Fibroblast of gingiva (primary cell): ENCODE results near the gene KYAT1.

Source experiments
- DNase-seq: peaks from one replicate; pipeline ENCODE4 v3.0.0-alpha.2; 2011; ENCODE audit warnings: low read depth

KYAT1 gene

DNA sequence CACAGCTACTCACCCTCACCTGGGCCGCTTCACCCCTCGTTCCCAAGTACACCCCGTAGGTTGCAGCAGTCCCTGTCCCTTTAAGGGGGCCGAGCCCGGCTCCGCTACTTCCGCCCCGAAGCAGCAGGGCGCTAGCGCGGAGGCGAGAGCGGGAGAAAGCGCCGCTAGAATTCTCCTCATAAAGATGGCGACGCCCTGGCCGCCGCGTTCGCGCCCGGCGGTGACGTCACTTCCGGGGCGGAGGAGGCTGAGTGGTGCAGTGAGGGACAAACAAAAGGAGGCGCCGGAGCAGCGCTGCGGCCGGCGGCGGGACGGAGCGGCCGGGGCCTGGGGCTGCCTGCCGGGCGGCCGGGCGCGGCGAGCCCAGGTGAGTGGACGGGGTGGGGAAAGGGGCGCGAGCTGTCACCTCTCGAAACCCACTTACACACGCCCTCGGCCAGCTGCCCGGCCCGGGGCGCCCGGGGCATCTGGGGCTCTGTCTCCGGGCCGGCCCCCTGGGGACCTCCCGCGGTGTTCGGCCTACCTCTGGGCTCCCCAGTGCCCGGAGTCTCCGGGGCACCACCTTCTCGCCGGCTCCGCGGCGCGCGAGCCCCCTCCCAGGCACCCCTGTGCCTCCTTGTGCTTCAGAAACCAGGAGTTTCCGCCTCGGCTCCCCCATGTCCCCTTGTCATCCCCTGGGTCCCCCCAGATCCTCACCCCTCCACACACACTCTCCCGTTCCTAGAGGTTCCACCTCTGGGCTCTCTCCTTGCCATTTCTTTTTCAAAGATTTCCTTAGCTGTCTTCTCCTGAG is at the start of gene KYAT1, which contains the start of gene LRRC8A:
KYAT1 (minus strand) TSS at position 67 of the 793 bp plus-strand sequence. CDS start 36,545 bp downstream, outside the sequence.
LRRC8A (plus strand) TSS at position 250 of the 793 bp plus-strand sequence. CDS start 25,032 bp downstream, outside the sequence.
- DNase-seq: peak; percentile 92

DNA sequence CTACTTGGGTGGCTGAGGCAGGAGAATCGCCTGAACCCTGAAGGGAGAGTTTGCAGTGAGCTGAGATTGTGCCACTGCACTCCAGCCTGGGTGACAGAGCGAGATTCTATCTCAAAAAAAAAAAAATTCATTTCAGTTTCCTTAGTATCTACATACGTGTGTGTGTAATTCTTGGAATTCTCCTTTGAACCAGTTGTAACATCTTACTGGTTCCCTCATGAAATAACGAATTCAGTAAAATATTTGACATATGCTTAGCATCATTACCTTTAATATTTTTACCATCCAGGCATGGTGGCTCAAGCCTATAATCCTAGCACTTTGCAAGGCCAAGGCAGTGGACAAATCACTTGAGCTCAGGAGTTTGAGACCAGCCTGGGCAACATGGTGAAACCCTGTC is 47.8 kb upstream of the KYAT1 start:
- DNase-seq: no peak

DNA sequence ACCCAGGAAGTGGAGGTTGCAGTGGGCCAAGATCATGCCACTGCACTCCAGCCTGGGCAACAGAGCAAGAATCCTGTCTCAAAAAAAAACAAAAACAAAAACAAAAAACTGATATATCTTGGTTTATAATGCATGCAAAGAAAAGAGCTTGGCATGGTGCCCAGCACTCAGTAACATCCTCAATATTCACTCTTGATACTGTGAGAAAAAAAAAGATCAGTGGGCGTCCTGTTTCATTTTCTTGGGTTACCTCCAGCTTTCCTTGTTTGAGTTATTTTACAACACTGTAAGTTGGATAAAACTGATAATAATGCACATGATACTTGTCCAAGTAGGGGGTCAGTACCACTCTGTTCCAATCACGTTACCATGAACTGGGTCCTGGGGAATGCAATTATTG is 46.9 kb upstream of the KYAT1 start:
- DNase-seq: no peak

DNA sequence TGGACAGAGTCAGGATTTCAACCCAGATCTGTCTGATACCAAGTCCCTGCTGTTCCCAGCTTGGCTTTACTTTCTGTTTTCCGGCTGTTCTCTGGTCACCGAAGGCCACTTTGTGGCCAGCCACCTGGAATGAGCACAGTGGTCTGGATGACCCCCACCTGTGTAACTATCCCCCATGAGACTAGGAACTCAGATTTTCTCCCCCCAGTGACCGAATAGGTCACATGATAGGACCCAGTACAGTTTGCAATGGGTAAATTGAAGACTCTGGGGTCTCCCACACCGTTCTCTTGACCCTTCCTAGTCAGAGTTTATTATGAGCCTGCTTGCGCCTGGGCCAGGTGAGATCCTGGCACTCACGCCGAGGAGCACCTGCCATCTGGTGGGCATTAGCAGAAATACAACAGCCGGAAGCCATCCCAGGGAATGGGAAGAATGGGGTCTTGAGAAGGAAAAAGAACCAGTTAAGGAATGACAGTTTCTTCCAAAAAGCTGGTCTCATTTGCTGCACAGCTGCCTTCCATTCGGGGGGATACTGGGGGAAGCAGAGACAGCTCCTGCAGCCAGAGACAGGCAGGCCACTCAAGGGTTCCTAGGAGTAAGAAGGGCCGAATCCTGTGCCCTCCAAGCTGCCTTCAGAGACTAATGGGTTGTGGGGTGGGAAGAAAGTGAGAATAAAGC is 46.1 kb upstream of the KYAT1 start:
- DNase-seq: no peak

DNA sequence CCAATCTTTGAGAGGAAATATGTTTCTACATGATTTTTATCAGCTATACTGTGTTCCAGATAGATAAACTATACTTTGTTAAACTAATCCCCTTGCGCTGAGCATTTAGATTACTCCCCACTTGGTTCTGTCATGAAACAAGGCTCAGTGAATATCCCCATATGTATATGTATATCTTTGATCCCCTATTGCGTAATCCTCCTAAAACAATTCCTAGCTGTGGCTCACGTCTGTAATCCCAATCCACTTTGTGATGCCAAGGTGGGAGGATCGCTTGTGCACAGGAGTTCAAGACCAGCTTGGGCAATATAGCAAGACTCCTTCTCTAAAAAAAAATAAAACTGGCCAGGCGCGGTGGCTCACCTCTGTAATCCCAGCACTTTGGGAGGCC is 41.7 kb upstream of the KYAT1 start:
- DNase-seq: no peak

DNA sequence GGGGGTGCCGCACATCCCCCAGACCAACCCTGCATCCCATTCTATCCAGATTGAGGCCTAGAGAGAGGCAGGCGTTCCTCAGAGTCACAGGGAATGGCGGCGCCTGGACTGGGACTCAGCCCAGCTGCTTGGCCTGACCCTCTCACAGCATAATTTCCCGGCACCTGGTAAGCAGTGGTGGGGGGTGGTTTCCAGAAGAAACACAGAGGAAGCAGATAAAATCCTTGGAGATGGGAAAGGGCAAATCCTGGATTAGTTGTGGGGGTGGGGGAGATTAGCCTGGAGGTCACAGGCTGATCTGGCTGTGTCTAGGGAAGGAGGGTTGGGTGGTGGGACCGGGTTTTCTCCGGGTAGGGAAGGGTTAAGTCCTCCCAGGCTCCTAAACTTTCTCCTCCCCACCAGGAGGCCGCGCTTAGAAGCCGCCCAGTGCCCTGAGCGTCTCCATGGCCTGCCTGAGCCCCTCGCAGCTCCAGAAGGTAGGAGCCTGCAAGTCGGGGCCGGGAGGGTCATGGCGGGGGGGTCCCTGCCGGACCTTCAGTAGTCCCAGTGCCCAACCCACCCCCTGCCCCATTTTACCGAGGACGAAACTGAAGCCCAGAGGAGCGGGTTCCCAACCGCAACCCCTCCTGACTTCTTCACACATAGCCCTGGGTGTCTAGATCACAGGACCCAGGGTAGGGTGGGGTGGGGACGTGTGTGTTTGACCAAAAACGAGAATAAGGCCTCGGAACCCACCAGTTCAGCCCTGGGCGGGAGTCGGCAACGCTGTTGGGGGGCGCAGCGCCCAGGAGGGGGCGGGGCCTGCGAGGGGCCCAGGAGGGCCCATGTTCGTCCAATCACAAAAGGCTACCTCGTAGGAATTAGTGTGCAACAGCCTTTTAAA is 40.4 kb upstream of the KYAT1 start:
- peak; percentile 39 for DNase-seq

DNA sequence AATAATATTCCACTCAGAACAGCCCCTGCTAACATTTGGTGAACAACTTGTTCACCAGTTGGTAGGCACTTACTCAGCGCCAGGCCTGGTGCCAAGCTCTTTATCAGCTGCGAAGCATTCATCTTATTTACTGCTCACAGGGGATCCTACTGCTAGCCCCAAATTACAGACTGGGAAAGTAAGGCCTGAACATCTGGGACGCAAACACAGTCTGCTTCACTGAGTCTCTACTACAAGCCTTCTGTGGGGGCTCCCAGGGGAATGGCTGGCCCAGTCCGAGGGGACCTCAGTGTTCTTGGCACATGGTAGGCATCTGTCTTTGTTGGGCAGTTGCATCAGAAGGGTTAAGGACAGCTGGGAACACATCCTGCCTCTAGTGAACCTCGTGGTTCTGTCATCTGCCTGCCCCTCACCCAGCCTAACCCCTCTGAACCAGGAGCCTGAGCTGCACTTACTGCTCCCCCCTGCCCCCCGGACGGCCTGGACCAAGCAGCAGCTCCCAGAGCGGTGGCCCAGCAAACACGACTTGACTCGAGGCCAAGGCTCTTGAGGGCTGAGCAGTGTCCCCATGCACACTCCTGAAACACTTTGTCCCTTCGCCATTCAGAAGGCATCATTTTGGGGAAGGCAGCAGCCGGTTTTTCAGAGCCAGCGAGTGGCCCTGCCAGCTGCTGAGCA is 38.8 kb upstream of the KYAT1 start, which contains the start of gene PHYHD1:
PHYHD1 (plus strand) TSS at position 602 of the 678 bp plus-strand sequence. CDS start 1,342 bp downstream, outside the sequence.
- DNase-seq: peak; percentile 76

DNA sequence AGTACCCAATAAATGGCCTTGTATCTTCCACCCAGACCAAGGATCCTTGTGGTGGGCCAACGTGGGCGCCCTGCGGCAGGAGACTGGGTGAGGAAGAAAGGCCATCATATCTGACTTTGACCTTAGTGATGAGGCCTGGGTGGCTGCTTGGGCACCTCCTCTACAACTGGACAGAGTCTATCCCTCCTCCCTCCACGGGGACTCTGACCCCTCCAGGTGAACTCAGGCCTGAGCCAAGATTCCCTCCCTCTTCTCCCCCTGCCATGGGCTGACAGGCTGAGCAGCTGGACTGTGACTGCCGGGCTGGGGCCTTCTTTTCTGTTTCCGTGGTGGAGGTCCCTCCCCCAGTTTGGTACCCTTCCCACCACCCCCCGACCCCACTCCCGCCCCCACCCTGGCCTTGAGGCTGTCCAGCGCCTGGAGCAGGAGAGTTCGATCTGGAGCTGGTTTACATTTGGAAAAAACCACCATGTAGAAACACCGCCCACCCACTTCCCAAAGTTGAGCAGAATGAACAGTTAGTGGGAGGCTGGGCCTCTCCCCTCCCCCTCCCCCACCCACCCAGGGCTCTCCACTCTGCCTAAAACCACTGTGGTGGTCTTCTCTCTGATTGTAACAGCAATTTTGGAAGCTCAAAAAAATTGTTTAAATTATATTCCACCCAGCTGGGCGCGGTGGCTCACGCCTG is 37.8 kb upstream of the KYAT1 start:
- no peak for DNase-seq

DNA sequence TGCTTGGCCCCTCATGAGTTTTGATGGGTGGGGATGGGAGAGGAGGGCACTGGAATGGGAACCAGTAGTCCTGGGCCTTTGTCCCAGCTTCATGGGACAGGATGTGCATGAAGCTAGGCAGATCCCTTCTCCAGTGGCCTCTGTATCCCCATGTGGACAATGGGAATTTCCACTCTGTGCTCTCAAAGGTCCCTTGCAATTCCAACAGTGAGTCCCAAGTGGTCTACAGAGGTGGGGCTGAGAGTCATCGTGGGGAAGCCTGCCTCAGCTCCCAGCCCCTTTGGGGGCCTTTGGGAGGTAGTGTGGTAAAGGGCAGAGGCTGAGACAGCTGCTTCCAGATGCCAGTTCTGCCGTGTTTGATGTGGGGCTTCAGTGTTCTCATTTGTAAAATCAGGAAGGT is 37.2 kb upstream of the KYAT1 start:
- no peak for DNase-seq

DNA sequence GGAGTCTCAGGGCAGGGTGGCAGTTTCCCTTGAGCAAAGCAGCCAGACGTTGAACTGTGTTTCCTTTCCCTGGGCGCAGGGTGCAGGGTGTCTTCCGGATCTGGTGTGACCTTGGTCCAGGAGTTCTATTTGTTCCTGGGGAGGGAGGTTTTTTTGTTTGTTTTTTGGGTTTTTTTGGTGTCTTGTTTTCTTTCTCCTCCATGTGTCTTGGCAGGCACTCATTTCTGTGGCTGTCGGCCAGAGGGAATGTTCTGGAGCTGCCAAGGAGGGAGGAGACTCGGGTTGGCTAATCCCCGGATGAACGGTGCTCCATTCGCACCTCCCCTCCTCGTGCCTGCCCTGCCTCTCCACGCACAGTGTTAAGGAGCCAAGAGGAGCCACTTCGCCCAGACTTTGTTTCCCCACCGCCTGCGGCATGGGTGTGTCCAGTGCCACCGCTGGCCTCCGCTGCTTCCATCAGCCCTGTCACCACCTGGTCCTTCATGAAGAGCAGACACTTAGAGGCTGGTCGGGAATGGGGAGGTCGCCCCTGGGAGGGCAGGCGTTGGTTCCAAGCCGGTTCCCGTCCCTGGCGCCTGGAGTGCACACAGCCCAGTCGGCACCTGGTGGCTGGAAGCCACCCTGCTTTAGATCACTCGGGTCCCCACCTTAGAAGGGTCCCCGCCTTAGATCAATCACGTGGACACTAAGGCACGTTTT is 35.5 kb upstream of the KYAT1 start:
- peak; percentile 87 for DNase-seq

DNA sequence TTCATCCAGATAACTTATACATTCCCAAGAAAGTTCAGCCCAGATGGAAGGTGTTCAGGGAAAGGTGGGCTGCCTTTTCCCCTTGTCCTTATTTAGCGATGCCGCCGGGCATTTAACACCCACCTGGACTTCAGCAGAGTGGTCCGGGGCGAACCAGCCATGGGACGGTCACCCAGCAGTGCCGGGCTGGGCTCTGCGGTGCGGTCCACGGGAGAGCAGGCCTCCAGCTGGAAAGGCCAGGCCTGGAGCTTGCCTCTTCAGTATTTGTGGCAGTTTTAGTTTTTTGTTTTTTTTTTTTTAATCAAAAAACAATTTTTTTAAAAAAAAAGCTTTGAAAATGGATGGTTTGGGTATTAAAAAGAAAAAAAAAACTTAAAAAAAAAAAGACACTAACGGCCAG is 35.0 kb upstream of the KYAT1 start:
- DNase-seq: no peak

DNA sequence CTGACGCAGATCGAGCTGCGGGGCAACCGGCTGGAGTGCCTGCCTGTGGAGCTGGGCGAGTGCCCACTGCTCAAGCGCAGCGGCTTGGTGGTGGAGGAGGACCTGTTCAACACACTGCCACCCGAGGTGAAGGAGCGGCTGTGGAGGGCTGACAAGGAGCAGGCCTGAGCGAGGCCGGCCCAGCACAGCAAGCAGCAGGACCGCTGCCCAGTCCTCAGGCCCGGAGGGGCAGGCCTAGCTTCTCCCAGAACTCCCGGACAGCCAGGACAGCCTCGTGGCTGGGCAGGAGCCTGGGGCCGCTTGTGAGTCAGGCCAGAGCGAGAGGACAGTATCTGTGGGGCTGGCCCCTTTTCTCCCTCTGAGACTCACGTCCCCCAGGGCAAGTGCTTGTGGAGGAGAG is 34.5 kb upstream of the KYAT1 start:
- DNase-seq: peak; percentile 36

DNA sequence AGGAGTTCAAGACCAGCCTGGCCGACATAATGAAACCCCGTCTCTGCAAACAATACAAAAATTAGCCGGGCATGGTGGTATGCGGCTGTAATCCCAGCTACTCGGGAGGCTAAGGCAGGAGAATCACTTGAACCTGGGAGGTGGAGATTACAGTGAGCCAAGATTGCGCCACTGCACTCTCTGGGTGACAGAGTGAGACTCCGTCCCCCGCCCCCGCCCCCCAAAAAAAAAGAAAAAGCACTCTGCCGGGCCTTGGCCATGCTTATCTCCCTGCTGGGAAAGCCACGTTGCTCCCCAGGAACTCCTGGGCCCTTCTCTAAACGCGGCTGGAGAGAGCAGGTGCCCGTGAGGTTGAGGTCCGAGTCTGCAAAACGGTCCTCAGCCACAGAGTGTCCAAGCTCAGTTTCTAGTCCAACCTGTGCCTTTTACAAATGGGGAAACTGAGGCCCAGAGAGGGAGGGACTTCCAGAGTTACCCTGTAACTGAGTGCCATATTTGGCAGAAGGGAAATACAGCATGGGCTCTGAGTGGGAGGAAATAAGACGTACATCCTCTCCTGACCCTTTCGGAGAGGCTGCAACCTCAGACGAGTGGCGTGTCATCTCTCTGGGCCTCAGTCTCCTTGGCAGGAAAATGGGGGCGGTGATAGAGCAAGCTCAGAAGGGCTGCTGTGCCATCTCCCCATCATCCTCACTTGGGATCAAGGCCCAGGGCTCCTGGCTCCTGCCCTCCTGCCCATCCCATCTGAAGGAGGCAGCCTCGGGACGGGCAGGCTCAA is 32.4 kb upstream of the KYAT1 start:
- no peak for DNase-seq

DNA sequence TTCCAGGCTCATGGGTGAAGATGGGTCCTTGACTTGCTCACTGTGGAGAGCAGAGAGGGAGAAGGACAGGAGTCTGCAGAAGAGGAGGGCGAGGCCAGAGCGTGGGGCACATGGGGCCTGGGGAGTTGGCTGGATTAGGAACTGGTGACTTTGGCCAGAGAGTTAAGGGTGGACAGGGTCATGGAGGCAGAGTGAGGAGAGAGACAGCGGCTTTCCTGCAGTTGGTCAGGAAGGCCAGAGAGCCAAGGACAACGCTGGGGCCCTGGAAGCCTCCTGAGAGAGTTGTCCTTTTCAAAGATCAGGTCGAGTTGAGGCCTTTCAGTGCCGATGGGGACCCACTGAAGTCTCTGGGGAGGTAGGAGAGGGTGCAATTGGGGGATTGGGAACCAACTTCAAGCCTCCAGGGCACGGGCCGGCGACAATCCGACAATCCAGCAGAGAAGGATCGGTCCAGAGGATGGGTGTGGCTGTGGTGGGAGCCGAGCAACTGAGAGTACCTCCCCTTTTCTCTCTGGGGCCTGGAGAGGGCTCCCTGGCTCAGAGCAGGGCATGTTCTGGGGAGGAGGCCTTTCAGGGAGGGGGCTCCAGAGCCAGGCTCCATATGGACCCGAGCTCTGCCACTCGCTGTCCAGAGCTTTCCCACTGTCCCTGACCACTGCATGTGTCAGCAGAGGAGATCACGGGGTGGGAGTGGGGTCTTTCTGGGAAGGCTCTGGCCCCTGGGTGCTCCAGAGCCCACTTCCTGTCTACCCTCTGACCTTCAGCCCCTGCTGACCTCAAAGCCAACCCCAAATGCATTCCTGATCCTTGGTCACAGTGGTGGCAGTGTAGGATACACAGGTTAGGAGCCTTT is 31.5 kb upstream of the KYAT1 start:
- no peak for DNase-seq

DNA sequence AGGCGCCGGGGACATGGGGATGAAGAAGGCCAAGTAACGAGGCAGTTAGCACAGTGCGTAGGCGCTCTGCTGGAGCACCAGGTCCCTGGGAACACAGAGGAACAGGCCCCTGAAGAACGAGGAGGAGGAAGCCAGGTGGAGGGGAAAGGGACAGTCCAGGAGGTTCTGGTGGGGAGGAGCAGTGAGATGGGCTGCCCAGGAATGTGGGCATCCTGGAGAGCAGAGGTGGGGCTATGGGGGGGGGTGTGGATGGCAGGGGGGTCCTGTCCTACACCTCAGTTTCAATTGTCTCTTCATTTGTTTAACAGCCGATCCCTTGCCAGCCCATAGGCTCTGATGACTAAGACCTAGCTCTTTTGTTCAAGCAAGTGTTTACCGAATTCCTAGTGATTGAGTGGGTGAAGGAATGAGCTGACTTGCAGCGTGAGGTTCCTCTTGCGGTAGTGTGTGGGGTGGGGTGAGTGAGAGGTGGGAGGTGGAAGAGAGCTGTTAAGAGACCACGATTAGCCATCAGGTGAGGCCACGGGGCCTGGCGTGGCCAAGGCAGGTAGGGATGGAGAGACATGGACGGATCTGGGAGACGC is 30.6 kb upstream of the KYAT1 start:
- DNase-seq: peak; percentile 37

DNA sequence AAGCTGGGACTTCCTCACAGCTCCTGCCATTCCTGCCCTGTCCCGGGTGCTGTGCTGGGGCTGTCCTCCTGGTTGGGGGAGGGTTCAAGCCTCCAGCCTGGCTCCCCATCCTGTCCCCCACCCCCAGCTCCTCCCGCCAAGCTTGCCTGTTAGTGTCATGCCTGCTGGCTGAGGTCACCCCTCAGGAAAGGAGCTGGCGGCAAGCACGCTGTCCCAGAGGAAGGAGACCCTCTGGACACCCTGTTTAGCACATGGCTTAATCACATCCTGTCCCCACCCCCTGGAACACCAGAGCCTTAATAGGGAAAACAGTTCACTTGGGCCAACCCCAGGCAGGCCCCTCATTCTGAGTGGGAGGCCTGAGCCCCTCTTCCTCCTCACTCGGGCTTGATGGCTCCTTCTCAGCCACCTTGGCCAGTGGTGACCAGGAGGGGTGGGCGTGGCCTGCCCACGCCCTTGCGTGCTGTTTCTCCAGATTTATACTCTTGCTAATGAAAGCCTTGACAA is 29.8 kb upstream of the KYAT1 start:
- DNase-seq: no peak

DNA sequence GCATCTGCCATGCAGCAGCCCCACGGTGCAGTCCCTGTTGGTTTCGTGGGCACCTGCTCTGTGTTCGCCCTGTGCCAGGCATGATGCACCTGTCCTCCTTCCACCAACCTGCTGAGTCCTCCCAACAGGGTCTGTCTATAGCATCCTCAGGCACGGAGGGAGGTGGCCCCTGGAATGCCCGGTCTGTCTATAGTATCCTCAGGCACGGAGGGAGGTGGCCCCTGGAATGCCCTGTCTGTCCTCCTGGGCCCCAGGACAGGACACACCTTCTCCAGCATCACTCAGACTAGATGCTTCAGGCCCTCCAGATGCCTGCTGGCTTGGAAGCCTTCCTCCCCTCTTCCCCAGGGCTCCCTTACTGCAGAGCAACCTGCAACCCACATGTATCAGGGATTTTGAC is 29.2 kb upstream of the KYAT1 start:
- no peak for DNase-seq

DNA sequence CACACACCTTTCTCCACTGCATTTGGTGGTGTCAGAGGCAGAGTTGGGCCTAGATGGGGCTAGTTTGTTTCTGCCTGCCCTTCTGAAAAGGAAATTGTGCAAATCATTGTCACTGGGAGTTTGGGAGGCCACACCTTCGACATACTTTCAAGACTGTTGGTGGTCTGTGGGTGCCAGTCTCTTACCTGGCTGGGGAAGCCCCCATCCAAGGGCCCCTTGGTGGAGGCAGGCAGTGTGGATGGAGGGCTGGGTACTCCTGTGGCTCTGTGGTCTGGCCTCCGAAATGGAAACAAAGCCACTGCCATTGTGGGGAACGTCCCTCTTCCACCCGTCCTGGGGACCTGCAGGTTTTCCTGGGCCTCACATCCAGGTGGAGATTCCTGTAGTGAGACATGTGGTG is 28.1 kb upstream of the KYAT1 start:
- DNase-seq: no peak
